Measurements from ENCODE around the gene RAB1B.
A peak's percentile ranks its signal among the peaks of the same experiment; 100 is the strongest.

The RAB1B gene

GRCh38 chr11:66282468-66283455 lies 14.3 kb downstream of the RAB1B start:
- H3K27ac ChIP-seq (ENCODE audit: low read depth, low read length) = no peak overlapping the region
- H3K4me3 ChIP-seq (ENCODE audit: low read length) = no peak overlapping the region
- H3K4me1 ChIP-seq (ENCODE audit: control insufficient read depth, insufficient read depth, low read length) = peaks cover 2% of the 10 kb centered on the region
- H3K27me3 ChIP-seq (ENCODE audit: control insufficient read depth, insufficient read depth, low read length) = no peaks in the 10 kb centered on the region
- no peaks in the 10 kb centered on the region for H3K36me3 ChIP-seq (ENCODE audit: control insufficient read depth, insufficient read depth, low read length)
- no peak overlapping the region for H3K9ac ChIP-seq (ENCODE audit: low read length)

GRCh38 chr11:66283461-66284105 lies 15.1 kb downstream of the RAB1B start:
- Histone ChIP-seq H3K27ac (ENCODE audit: low read depth, low read length) (no peak overlapping the region), H3K36me3 (ENCODE audit: control insufficient read depth, insufficient read depth, low read length) (no peaks in the 10 kb centered on the region), H3K9ac (ENCODE audit: low read length) (no peak overlapping the region), H3K4me3 (ENCODE audit: low read length) (no peak overlapping the region), H3K27me3 (ENCODE audit: control insufficient read depth, insufficient read depth, low read length) (no peaks in the 10 kb centered on the region), H3K4me1 (ENCODE audit: control insufficient read depth, insufficient read depth, low read length) (peaks cover 2% of the 10 kb centered on the region)

- Histone ChIP-seq H3K4me3 (ENCODE audit: low read length) (no peak overlapping the region), H3K27ac (ENCODE audit: low read depth, low read length) (no peak overlapping the region), H3K27me3 (ENCODE audit: control insufficient read depth, insufficient read depth, low read length) (no peaks in the 10 kb centered on the region), H3K9ac (ENCODE audit: low read length) (no peak overlapping the region), H3K4me1 (ENCODE audit: control insufficient read depth, insufficient read depth, low read length) (peaks cover 2% of the 10 kb centered on the region), H3K36me3 (ENCODE audit: control insufficient read depth, insufficient read depth, low read length) (no peaks in the 10 kb centered on the region)
These were observed 16.2 kb downstream of the RAB1B start for GRCh38 chr11:66284526-66285078.

GRCh38 chr11:66285250-66285947 lies 17.0 kb downstream of the RAB1B start:
- no peaks in the 10 kb centered on the region for H3K36me3 ChIP-seq (ENCODE audit: control insufficient read depth, insufficient read depth, low read length)
- H3K9ac ChIP-seq (ENCODE audit: low read length) = no peak overlapping the region
- H3K27ac ChIP-seq (ENCODE audit: low read depth, low read length) = no peak overlapping the region
- H3K27me3 ChIP-seq (ENCODE audit: control insufficient read depth, insufficient read depth, low read length) = no peaks in the 10 kb centered on the region
- H3K4me3 ChIP-seq (ENCODE audit: low read length) = no peak overlapping the region
- H3K4me1 ChIP-seq (ENCODE audit: control insufficient read depth, insufficient read depth, low read length) = peaks cover 2% of the 10 kb centered on the region

GRCh38 chr11:66286699-66287098 lies 18.3 kb downstream of the RAB1B start:
- Histone ChIP-seq H3K4me1 (ENCODE audit: control insufficient read depth, insufficient read depth, low read length) (peaks cover 2% of the 10 kb centered on the region), H3K36me3 (ENCODE audit: control insufficient read depth, insufficient read depth, low read length) (no peaks in the 10 kb centered on the region), H3K4me3 (ENCODE audit: low read length) (no peak overlapping the region), H3K27ac (ENCODE audit: low read depth, low read length) (no peak overlapping the region), H3K9ac (ENCODE audit: low read length) (no peak overlapping the region), H3K27me3 (ENCODE audit: control insufficient read depth, insufficient read depth, low read length) (peaks cover 4% of the 10 kb centered on the region)

- Histone ChIP-seq H3K4me3 (ENCODE audit: low read length) (no peak overlapping the region), H3K4me1 (ENCODE audit: control insufficient read depth, insufficient read depth, low read length) (peaks cover 2% of the 10 kb centered on the region), H3K36me3 (ENCODE audit: control insufficient read depth, insufficient read depth, low read length) (no peaks in the 10 kb centered on the region), H3K27ac (ENCODE audit: low read depth, low read length) (no peak overlapping the region), H3K27me3 (ENCODE audit: control insufficient read depth, insufficient read depth, low read length) (peaks cover 5% of the 10 kb centered on the region), H3K9ac (ENCODE audit: low read length) (no peak overlapping the region)
These were observed 18.9 kb downstream of the RAB1B start for GRCh38 chr11:66287211-66287888.

GRCh38 chr11:66287889-66288670 lies 19.6 kb downstream of the RAB1B start:
- no peaks in the 10 kb centered on the region for H3K36me3 ChIP-seq (ENCODE audit: control insufficient read depth, insufficient read depth, low read length)
- peak overlapping the region; percentile 16 for H3K9ac ChIP-seq (ENCODE audit: low read length)
- H3K27me3 ChIP-seq (ENCODE audit: control insufficient read depth, insufficient read depth, low read length) = peaks cover 12% of the 10 kb centered on the region
- H3K27ac ChIP-seq (ENCODE audit: low read depth, low read length) = peak overlapping the region; percentile 94
- no peaks in the 10 kb centered on the region for H3K4me1 ChIP-seq (ENCODE audit: control insufficient read depth, insufficient read depth, low read length)
- H3K4me3 ChIP-seq (ENCODE audit: low read length) = peak overlapping the region; percentile 63

GRCh38 chr11:66288671-66289547 lies 20.5 kb downstream of the RAB1B start, which contains the start of gene YIF1A:
YIF1A (minus strand) TSS chr11:66289143; CDS start chr11:66288985, 158 bp downstream.
- Histone ChIP-seq H3K9ac (ENCODE audit: low read length) (peak within 1 kb of the TSS; percentile 54), H3K36me3 (ENCODE audit: control insufficient read depth, insufficient read depth, low read length) (no peaks in the 10 kb centered on the region), H3K27ac (ENCODE audit: low read depth, low read length) (peak within 1 kb of the TSS; percentile 94), H3K4me3 (ENCODE audit: low read length) (peak within 1 kb of the TSS; percentile 86), H3K27me3 (ENCODE audit: control insufficient read depth, insufficient read depth, low read length) (peaks cover 16% of the 10 kb centered on the region), H3K4me1 (ENCODE audit: control insufficient read depth, insufficient read depth, low read length) (no peaks in the 10 kb centered on the region)

GRCh38 chr11:66289548-66290329 lies 21.3 kb downstream of the RAB1B start:
- peak overlapping the region; percentile 86 for H3K4me3 ChIP-seq (ENCODE audit: low read length)
- H3K9ac ChIP-seq (ENCODE audit: low read length) = peak overlapping the region; percentile 54
- no peaks in the 10 kb centered on the region for H3K36me3 ChIP-seq (ENCODE audit: control insufficient read depth, insufficient read depth, low read length)
- peak overlapping the region; percentile 57 for H3K27ac ChIP-seq (ENCODE audit: low read depth, low read length)
- peaks cover 20% of the 10 kb centered on the region for H3K27me3 ChIP-seq (ENCODE audit: control insufficient read depth, insufficient read depth, low read length)
- no peaks in the 10 kb centered on the region for H3K4me1 ChIP-seq (ENCODE audit: control insufficient read depth, insufficient read depth, low read length)

GRCh38 chr11:66290330-66290621 lies 21.8 kb downstream of the RAB1B start:
- Histone ChIP-seq H3K36me3 (ENCODE audit: control insufficient read depth, insufficient read depth, low read length) (no peaks in the 10 kb centered on the region), H3K9ac (ENCODE audit: low read length) (no peak overlapping the region), H3K4me1 (ENCODE audit: control insufficient read depth, insufficient read depth, low read length) (no peaks in the 10 kb centered on the region), H3K27me3 (ENCODE audit: control insufficient read depth, insufficient read depth, low read length) (peaks cover 20% of the 10 kb centered on the region), H3K27ac (ENCODE audit: low read depth, low read length) (no peak overlapping the region), H3K4me3 (ENCODE audit: low read length) (peak overlapping the region; percentile 86)

Data from rectal smooth muscle tissue (tissue), 1 donor.